OCI-LY7 (cell line): Measurements from ENCODE around the gene CXCL10. TPM values are rescaled to one million over a fixed set of nuclear protein-coding genes. Genes with fewer than 3 reads are reported as not detected.

Experiments used
- BruUV-seq: library from RNA; stranded (reverse); fragments of 400-500 nt; replicated peaks from 2 replicates; lab custom pipeline; 2021; lab: Mats Ljungman, UMichigan
- CTCF ChIA-PET: fragments of 300-600 bp; sonication (Branson Sonifier 250); formaldehyde crosslinking; loops from one replicate; lab custom pipeline; 2022; ENCODE audit warnings: antibody characterized with exemption; ENCODE audit not compliant: unreplicated experiment; lab: Charles Lee
- POLR2A ChIA-PET: fragments of 300-600 bp; sonication (Branson Sonifier 250); formaldehyde crosslinking; loops from one replicate; lab custom pipeline; 2022; ENCODE audit warnings: antibody characterized with exemption; lab: Charles Lee
- DNase-seq: peaks from one replicate; pipeline ENCODE4 v3.0.0-alpha.2; 2015; ENCODE audit warnings: low spot score
- H2AFZ ChIP-seq: fragments of 200-600 bp; sonication (generic), shearing (Covaris generic); 2 replicates; pipeline ENCODE4 v1.6.1; 2014; ENCODE audit warnings: mild to moderate bottlenecking, antibody characterized with exemption, low read length, moderate library complexity
- H3K27ac ChIP-seq: fragments of 200-600 bp; sonication (generic); 2 replicates; pipeline ENCODE4 v1.5.1; 2014; ENCODE audit warnings: mixed run types, low read depth, mild to moderate bottlenecking, moderate library complexity, low read length, inconsistent platforms; ENCODE audit not compliant: poor library complexity, severe bottlenecking
- H3K36me3 ChIP-seq: fragments of 200-600 bp; sonication (generic); 2 replicates; pipeline ENCODE4 v1.6.1; 2014; ENCODE audit warnings: mild to moderate bottlenecking, antibody characterized with exemption, low read length, moderate library complexity, mixed read lengths; ENCODE audit not compliant: insufficient read depth
- H3K4me1 ChIP-seq: fragments of 200-600 bp; sonication (generic); 2 replicates; pipeline ENCODE4 v1.5.1; 2014; ENCODE audit warnings: mild to moderate bottlenecking, low read length; ENCODE audit not compliant: insufficient read depth, poor library complexity, severe bottlenecking
- H3K4me2 ChIP-seq: fragments of 200-600 bp; sonication (generic); 2 replicates; pipeline ENCODE4 v1.6.1; 2014; ENCODE audit warnings: mild to moderate bottlenecking, low read length
- H3K4me3 ChIP-seq: fragments of 200-600 bp; sonication (generic); 2 replicates; pipeline ENCODE4 v1.5.1; 2014; ENCODE audit warnings: mild to moderate bottlenecking, low read depth, low read length; ENCODE audit not compliant: poor library complexity, severe bottlenecking
- H3K79me2 ChIP-seq: fragments of 200-600 bp; sonication (generic); 2 replicates; pipeline ENCODE4 v1.6.1; 2016; ENCODE audit warnings: low read depth, mild to moderate bottlenecking, low read length, moderate library complexity, mixed read lengths; ENCODE audit not compliant: insufficient read depth
- H3K9me2 ChIP-seq: fragments of 200-600 bp; sonication (generic); 2 replicates; pipeline ENCODE4 v1.6.1; 2016; ENCODE audit warnings: mild to moderate bottlenecking, low read length, mixed read lengths; ENCODE audit not compliant: insufficient read depth
- H3K9me3 ChIP-seq: fragments of 200-600 bp; sonication (generic); 2 replicates; pipeline ENCODE4 v1.6.1; 2014; ENCODE audit warnings: mild to moderate bottlenecking, mixed run types, low read length, mixed read lengths
- H4K20me1 ChIP-seq: fragments of 200-600 bp; sonication (generic); 2 replicates; pipeline ENCODE4 v1.6.1; 2014; ENCODE audit warnings: mild to moderate bottlenecking, antibody characterized with exemption, low read length, moderate library complexity, mixed read lengths; ENCODE audit not compliant: insufficient read depth
- EZH2phosphoT487 ChIP-seq: fragments of 200-600 bp; sonication (generic); IDR thresholded peaks from 2 replicates; pipeline ENCODE4 v1.6.1; 2018; ENCODE audit warnings: low read depth, borderline replicate concordance, mild to moderate bottlenecking, mixed run types, antibody characterized with exemption, low read length, moderate library complexity, mixed read lengths
- intact Hi-C: fragments of 100-400 bp; cut with micrococcal nuclease; formaldehyde crosslinking; loops from one replicate; pipeline ENCODE4 v1.10.0; 2022; ENCODE audit not compliant: unreplicated experiment
- total RNA-seq, 2 experiments: library from RNA; depleted of rRNA in 1 of 2; stranded (reverse); fragments of >200 nt in 1 of 2; shearing (Covaris generic) in 1 of 2; gene quantifications; 2 replicates each; pipeline ENCODE4 v1.2.3, GENCODE V29; 2014 to 2022
- TF ChIP-seq, protein P1 (sequence below): fragments of 200-600 bp; sonication (generic); conservative IDR thresholded peaks from 2 replicates; pipeline ENCODE4 v1.5.1; 2014; ENCODE audit warnings: mild to moderate bottlenecking, antibody characterized with exemption, low read length, moderate library complexity, mixed read lengths

The CXCL10 gene
- total RNA-seq, 2 experiments from 2014 or later: not detected

DNA sequence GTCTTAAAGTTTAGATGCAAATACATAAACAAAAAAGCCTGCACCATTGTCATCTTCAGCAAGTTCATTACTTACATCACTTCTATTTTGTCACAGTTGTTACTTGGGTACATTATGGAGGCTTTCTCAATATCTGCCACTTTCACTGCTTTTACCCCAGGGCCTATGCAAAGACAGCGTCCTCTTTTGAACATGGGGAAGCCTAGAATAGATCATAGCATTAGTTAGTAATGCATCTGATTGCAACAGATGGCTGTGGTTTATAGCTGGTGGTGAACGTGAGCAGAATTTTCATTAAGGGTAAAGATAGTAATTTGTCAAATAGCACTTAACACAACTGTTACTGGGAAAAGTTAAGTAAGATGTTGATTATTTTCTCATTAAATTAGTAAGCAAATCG, 11.8 kb upstream of the CXCL10 start:
- Histone ChIP-seq H3K27ac (no peak overlapping the region), H2AFZ (no peak overlapping the region), H3K36me3 (no peaks in the 10 kb centered on the region), H3K9me2 (no peaks in the 10 kb centered on the region), H4K20me1 (no peaks in the 10 kb centered on the region), H3K9me3 (no peaks in the 10 kb centered on the region), H3K79me2 (no peaks in the 10 kb centered on the region), H3K4me1 (no peaks in the 10 kb centered on the region), H3K4me2 (no peak overlapping the region), H3K4me3 (no peak overlapping the region)
- ChIA-PET CTCF (no interaction called here), POLR2A (interaction anchor here (0.6 to 2.0 kb wide), 5 partner anchors 9 to 737 kb away, joined by 3 to 7 read pairs (median 4); no protein-coding TSS in a partner anchor)
- no peak for TF ChIP-seq EZH2phosphoT487
- TF ChIP-seq, protein P1, sequence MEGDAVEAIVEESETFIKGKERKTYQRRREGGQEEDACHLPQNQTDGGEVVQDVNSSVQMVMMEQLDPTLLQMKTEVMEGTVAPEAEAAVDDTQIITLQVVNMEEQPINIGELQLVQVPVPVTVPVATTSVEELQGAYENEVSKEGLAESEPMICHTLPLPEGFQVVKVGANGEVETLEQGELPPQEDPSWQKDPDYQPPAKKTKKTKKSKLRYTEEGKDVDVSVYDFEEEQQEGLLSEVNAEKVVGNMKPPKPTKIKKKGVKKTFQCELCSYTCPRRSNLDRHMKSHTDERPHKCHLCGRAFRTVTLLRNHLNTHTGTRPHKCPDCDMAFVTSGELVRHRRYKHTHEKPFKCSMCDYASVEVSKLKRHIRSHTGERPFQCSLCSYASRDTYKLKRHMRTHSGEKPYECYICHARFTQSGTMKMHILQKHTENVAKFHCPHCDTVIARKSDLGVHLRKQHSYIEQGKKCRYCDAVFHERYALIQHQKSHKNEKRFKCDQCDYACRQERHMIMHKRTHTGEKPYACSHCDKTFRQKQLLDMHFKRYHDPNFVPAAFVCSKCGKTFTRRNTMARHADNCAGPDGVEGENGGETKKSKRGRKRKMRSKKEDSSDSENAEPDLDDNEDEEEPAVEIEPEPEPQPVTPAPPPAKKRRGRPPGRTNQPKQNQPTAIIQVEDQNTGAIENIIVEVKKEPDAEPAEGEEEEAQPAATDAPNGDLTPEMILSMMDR: no peak
- DNase-seq: no peak
- intact Hi-C loops: no loop called here
- no TSS peak for BruUV-seq

DNA sequence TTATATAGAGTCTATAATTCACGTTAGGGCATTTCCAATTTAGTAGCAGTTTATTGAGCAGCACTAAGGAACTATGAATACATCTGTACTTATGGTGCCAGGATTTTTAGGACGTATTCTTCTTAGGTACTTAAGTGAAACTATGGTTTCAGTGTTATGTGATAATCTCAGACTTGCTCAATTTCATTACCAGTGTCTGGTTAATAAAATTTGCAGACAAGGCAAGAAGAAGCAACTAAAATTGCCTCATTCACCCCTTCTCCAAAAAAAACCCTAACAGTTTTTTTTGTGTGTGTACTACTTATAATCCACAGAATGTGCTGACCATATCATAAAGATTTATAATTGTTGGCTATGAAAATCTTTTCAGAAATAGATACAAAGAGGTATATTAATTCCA, 6.0 kb upstream of the CXCL10 start:
- Histone ChIP-seq H3K4me1 (no peaks in the 10 kb centered on the region), H3K9me3 (no peaks in the 10 kb centered on the region), H4K20me1 (no peaks in the 10 kb centered on the region), H3K9me2 (no peaks in the 10 kb centered on the region), H3K36me3 (no peaks in the 10 kb centered on the region), H3K4me3 (no peak overlapping the region), H3K27ac (no peak overlapping the region), H2AFZ (no peak overlapping the region), H3K79me2 (no peaks in the 10 kb centered on the region), H3K4me2 (no peak overlapping the region)
- ChIA-PET POLR2A (no interaction called here), CTCF (no interaction called here)
- intact Hi-C loops: no loop called here
- no peak for DNase-seq
- TF ChIP-seq EZH2phosphoT487: no peak
- TF ChIP-seq, protein P1: no peak
- no TSS peak for BruUV-seq

DNA sequence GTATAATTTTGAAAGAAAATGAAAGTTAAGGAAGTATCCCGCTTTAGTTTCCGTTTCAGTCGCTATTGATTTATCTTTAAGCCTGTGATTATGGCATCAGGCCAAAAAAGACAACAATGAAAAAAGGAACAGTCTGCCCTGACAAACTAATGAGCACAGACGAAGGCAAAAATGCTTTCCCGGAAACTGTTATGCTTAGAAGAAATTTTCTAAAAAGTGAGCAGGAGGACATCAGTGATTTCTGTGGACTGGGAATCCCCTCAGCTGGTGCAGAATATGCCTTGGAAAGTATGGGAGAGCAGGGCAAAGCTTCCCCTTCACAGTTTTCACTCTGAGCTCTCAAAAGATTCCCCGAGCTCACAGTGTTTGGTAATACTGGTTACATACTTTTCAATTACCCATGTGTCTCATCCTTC, 5.1 kb upstream of the CXCL10 start:
- ChIA-PET CTCF (no interaction called here), POLR2A (no interaction called here)
- no peak overlapping the region for H3K27ac ChIP-seq
- no peak overlapping the region for H3K4me3 ChIP-seq
- intact Hi-C loops: no loop called here
- no TSS peak for BruUV-seq
- H3K4me1 ChIP-seq: no peaks in the 10 kb centered on the region
- H3K9me3 ChIP-seq: no peaks in the 10 kb centered on the region
- no peaks in the 10 kb centered on the region for H3K79me2 ChIP-seq
- no peak overlapping the region for H3K4me2 ChIP-seq
- H2AFZ ChIP-seq: no peak overlapping the region
- no peaks in the 10 kb centered on the region for H3K9me2 ChIP-seq
- TF ChIP-seq EZH2phosphoT487: no peak
- TF ChIP-seq, protein P1: no peak
- H3K36me3 ChIP-seq: no peaks in the 10 kb centered on the region
- no peak for DNase-seq
- H4K20me1 ChIP-seq: no peaks in the 10 kb centered on the region
